Omental fat pad (tissue), 4 donors: ENCODE measurements around the gene MTREX. TPM values are rescaled to one million over a fixed set of nuclear protein-coding genes. Genes with fewer than 3 reads are reported as not detected.

Experiments used
- ATAC-seq: fragments of 150-250 bp; one replicate; pipeline ENCODE4 v1.9.1; 2016; ENCODE audit warnings: mild to moderate bottlenecking, moderate library complexity; ENCODE audit not compliant: low FRiP score
- DNase-seq: peaks from one replicate; pipeline ENCODE4 v3.0.0-alpha.2; 2019; ENCODE audit warnings: low spot score
- total RNA-seq, 4 donors: library from RNA; depleted of rRNA; stranded (reverse); fragments of >200 nt; gene quantifications; one replicate each; pipeline ENCODE4 v1.1.0, GENCODE V29; 2016
- TF ChIP-seq, protein P1 (sequence below), 3 donors: fragments of 450-650 bp; IDR thresholded peaks; one replicate each; pipeline ENCODE4 v1.5.1; 2016 to 2017; ENCODE audit warnings: antibody characterized with exemption in 3 of 3, mild to moderate bottlenecking in 3 of 3, moderate library complexity in 2 of 3

MTREX gene
- total RNA-seq, 4 donors from 2014 or later = 82.5 to 102 (median 86.1) TPM

DNA sequence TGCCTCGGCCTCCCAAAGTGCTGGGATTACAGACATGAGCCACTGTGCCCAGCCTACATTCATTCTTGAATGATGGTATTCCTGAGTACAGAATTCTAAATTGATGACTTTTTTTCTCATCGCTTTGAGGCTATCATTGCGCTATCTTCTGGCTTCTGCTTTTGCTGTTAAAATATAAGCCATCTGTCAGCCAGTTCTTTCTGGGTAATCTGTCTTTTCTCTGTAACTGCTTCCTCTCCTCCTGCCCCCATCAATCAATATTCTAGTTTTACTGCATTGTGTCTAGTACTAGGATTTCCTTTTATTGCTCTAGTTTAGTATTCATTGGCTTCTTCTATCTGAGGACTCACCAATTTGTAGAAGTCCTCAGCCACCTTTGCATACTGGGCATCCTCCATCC, 138.0 kb downstream of the MTREX start:
- ATAC-seq (no peak), DNase-seq (no peak)
- TF ChIP-seq, protein P1, sequence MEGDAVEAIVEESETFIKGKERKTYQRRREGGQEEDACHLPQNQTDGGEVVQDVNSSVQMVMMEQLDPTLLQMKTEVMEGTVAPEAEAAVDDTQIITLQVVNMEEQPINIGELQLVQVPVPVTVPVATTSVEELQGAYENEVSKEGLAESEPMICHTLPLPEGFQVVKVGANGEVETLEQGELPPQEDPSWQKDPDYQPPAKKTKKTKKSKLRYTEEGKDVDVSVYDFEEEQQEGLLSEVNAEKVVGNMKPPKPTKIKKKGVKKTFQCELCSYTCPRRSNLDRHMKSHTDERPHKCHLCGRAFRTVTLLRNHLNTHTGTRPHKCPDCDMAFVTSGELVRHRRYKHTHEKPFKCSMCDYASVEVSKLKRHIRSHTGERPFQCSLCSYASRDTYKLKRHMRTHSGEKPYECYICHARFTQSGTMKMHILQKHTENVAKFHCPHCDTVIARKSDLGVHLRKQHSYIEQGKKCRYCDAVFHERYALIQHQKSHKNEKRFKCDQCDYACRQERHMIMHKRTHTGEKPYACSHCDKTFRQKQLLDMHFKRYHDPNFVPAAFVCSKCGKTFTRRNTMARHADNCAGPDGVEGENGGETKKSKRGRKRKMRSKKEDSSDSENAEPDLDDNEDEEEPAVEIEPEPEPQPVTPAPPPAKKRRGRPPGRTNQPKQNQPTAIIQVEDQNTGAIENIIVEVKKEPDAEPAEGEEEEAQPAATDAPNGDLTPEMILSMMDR (IDR thresholded peaks at IDR 0.05) = no peak

DNA sequence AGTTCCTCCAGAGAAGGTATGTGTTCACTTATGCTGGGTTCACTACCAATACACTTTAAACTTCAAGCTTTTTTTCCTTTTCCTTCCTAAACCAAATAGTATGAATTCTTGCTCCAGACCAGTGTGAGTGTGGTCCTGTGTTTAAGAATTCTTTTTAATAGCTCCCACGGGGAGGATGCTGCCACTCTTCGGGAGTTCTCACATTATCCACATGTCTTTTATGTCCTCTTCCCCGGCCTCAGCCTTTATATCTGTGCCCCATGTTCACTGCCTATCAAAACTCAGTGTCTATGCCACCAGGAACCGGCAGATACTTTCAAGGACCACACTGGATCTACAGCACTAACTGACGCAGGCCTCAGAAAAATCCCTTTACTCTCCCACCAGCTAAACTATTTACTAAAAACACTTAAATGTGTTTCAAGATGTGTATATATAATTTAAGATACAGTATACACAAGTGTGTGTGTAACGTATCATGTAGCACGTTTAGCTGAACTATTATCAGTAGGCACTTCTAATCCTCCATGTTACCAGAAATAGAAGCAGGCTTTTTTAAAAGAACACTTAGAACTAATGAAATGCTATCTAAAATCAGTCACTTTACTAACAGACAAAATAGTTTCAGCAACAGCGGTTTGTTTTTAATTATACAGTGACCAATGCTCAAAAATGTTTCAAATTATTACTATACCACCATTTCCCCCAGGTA, 139.0 kb downstream of the MTREX start:
- ATAC-seq = no peak
- TF ChIP-seq, protein P1 (IDR thresholded peaks at IDR 0.05) = no peak

DNA sequence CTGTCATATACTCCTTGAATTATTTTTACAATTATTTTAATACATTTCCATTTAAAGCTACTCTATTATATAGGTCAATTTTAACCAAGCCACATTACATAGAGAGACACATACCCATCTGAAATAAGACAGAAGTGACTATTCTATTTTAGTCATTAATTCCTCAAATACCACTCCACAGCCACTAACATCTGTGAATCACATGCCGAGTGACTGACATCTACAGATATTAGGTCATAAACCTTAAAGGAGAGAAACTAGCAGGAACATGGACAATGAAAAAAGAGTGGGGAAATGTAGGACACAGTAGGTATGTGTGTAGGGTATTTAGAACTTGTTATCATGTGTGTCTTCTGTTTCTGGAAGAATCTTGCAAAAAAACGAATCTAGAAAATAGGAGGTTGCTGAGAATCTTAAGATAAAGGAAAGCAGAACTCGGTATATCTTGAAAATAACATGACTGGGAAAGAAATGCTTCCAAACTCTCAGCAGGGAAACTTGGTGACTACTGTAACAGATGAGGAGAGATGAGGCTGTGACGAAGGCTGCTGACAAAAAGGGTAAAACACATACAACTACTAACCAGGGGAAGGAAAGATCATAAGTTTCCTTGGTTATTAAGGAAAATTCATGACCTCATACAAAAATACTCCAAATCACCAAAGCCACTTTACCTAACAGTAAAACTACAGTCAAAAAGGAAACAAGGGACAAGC, 142.4 kb downstream of the MTREX start:
- ATAC-seq = no peak
- TF ChIP-seq, protein P1 (IDR thresholded peaks at IDR 0.05) = no peak
- no peak for DNase-seq

More for the DNA sequence above, 139.0 kb downstream of the MTREX start:
- no peak for DNase-seq

DNA sequence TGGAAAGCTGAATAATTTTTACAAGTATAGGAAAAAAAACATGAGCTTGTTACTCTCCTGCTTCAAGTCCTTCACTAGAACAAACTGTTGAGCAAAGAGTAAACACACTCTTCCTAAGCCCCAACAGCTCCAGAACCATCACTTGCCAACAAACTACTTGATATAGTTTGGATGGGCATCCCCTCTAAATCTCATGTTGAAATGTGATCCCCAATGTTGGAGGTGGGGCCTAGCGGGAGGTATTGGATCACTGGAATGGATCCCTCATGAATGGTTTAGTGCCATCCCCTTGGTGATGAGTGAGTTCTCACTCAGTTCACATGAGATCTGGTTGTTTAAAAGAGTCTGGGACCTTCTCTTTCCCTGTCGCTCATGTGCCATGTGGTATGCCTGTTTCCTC, 144.2 kb downstream of the MTREX start:
- DNase-seq = no peak
- TF ChIP-seq, protein P1 (IDR thresholded peaks at IDR 0.05) = no peak
- ATAC-seq = no peak

DNA sequence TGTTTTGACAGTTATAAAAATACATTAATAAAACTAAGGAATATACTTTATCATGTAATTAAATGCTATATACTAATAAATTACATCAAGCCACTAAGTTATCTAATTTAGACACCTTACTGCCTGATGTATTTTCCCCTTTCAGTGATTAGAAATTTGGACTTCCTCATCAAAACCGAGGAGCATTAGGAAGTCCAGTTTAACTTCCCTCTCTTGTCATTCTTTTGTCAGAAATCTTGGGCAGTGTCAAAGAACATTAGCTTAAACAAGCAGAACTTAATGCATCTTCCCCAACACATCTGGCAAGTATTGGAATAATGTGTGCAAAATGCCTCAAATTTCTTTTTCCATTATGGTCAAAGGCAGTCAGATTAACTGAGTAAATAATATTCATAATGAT, 145.4 kb downstream of the MTREX start:
- ATAC-seq = no peak
- TF ChIP-seq, protein P1 (IDR thresholded peaks at IDR 0.05) = no peak

DNA sequence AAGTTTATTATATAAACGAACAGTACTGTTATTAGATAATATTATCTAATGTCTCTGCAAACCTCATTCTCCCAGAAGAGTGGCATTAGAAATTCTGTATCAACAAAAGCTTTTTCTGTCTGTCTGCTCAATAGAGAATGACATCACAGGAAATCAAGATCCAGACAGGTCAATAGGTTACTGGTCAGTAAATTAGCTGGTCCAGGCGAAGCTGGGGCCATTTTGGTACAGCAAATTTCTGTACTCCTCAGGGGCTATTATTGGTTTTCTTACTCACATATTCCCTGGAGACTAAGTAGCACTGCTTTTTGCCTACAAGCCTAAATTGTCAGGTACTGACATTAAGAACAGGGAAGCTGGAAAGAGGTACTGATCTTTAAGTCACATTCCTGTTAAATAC, 146.5 kb downstream of the MTREX start:
- ATAC-seq (no peak), DNase-seq (no peak)
- TF ChIP-seq, protein P1 (IDR thresholded peaks at IDR 0.05) = no peak

More for the DNA sequence above, 145.4 kb downstream of the MTREX start:
- no peak for DNase-seq
